Vagina (tissue), 2 donors: ENCODE results near the gene OR52K2.

Experiments
- CTCF ChIP-seq, 3 experiments: fragments of 450-650 bp in 2 of 3; fragments of 200-600 bp in 1 of 3; sonication (generic) in 1 of 3; IDR thresholded peaks; one replicate each; pipeline ENCODE4 v1.5.1; 2017 to 2019; ENCODE audit warnings: antibody characterized with exemption in 3 of 3, mild to moderate bottlenecking in 2 of 3, moderate library complexity in 2 of 3
- POLR2A ChIP-seq, 2 donors: fragments of 450-650 bp; IDR thresholded peaks; one replicate each; pipeline ENCODE4 v1.6.1; 2017; ENCODE audit warnings: antibody characterized with exemption in 2 of 2, mild to moderate bottlenecking in 2 of 2, moderate library complexity in 2 of 2

GRCh38 chr11:4480577-4481239, 31.6 kb downstream of the OR52K2 start:
- TF ChIP-seq CTCF (IDR thresholded peaks at IDR 0.05) (no peak), POLR2A (IDR thresholded peaks at IDR 0.05) (no peak)
